Activated CD8-positive, alpha-beta memory T cell treated with anti-CD3 and anti-CD28 coated beads, Interleukin-2, amount 10 ng/mL, durations not matched to agents 7 days and 5 days (primary cell): ENCODE data around the gene VAPA. TPM values are rescaled to one million over a fixed set of nuclear protein-coding genes. Genes with fewer than 3 reads are reported as not detected.

ENCODE experiments used
- ATAC-seq: fragments of 150-1000 bp; cut with Tn5 transposase; one replicate; pipeline ENCODE4 v1.10.0; 2021; ENCODE audit warnings: moderate library complexity
- CTCF ChIA-PET: fragments of 350-600 bp; sonication (Branson Sonifier 250); formaldehyde crosslinking; loops from one replicate; lab custom pipeline; 2021; ENCODE audit warnings: antibody characterized with exemption; lab: Charles Lee
- DNase-seq: peaks from one replicate; pipeline ENCODE4 v3.0.0-alpha.2; 2020
- H3K27ac Mint-ChIP-seq: one replicate; pipeline ENCODE4 v1.8.0; 2021; ENCODE audit warnings: mild to moderate bottlenecking, mixed read lengths
- H3K27me3 Mint-ChIP-seq: one replicate; pipeline ENCODE4 v1.8.0; 2021; ENCODE audit warnings: mixed read lengths
- H3K36me3 Mint-ChIP-seq: one replicate; pipeline ENCODE4 v1.8.0; 2021; ENCODE audit warnings: mild to moderate bottlenecking, mixed read lengths
- H3K4me1 Mint-ChIP-seq: one replicate; pipeline ENCODE4 v1.8.0; 2021; ENCODE audit warnings: mixed read lengths
- H3K4me3 Mint-ChIP-seq: one replicate; pipeline ENCODE4 v1.8.0; 2021; ENCODE audit warnings: mild to moderate bottlenecking, moderate library complexity, mixed read lengths
- H3K9me3 Mint-ChIP-seq: one replicate; pipeline ENCODE4 v1.8.0; 2022; ENCODE audit warnings: low read depth, mixed read lengths
- total RNA-seq, 2 experiments: library from RNA; stranded (reverse); gene quantifications; one replicate each; pipeline ENCODE4 v1.2.3, GENCODE V29; 2021

Gene VAPA
- total RNA-seq, 2 experiments from 2014 or later, result 107 to 134 TPM

GRCh38 chr18:9965711-9966624 lies 52.2 kb downstream of the VAPA start:
- peaks cover 35% of the 10 kb centered on the region for H3K27me3 Mint-ChIP-seq
- no peak for ATAC-seq
- no peaks in the 10 kb centered on the region for H3K9me3 Mint-ChIP-seq
- no peaks in the 10 kb centered on the region for H3K36me3 Mint-ChIP-seq
- H3K4me3 Mint-ChIP-seq, result no peak overlapping the region
- H3K27ac Mint-ChIP-seq, result no peak overlapping the region
- CTCF ChIA-PET, result no interaction called here
- no peak for DNase-seq
- peaks cover 17% of the 10 kb centered on the region for H3K4me1 Mint-ChIP-seq

GRCh38 chr18:9968081-9968848 lies 54.4 kb downstream of the VAPA start:
- Mint-ChIP-seq H3K4me3 (no peak overlapping the region), H3K27ac (no peak overlapping the region), H3K36me3 (no peaks in the 10 kb centered on the region), H3K4me1 (peaks cover 17% of the 10 kb centered on the region), H3K9me3 (no peaks in the 10 kb centered on the region), H3K27me3 (peaks cover 33% of the 10 kb centered on the region)
- ATAC-seq (no peak), DNase-seq (no peak)
- CTCF ChIA-PET, result interaction anchor here (6.4 kb wide), 1 partner anchor 551 kb away, joined by 37 read pairs; no protein-coding TSS in a partner anchor

- H3K36me3 Mint-ChIP-seq, result no peaks in the 10 kb centered on the region
- peaks cover 17% of the 10 kb centered on the region for H3K4me1 Mint-ChIP-seq
- DNase-seq (no peak), ATAC-seq (no peak)
- peaks cover 33% of the 10 kb centered on the region for H3K27me3 Mint-ChIP-seq
- no peak overlapping the region for H3K4me3 Mint-ChIP-seq
- no peak overlapping the region for H3K27ac Mint-ChIP-seq
- CTCF ChIA-PET, result interaction anchor here (6.4 kb wide), 1 partner anchor 550 kb away, joined by 37 read pairs; no protein-coding TSS in a partner anchor
- no peaks in the 10 kb centered on the region for H3K9me3 Mint-ChIP-seq
Observed at GRCh38 chr18:9969247-9969646, 55.4 kb downstream of the VAPA start.

- H3K27ac Mint-ChIP-seq, result no peak overlapping the region
- DNase-seq (peak; percentile 76), ATAC-seq (peak; percentile 51)
- CTCF ChIA-PET, result interaction anchor here (0.7 to 6.4 kb wide), 10 partner anchors 13 to 554 kb away, joined by 3 to 37 read pairs (median 4); no protein-coding TSS in a partner anchor
- H3K4me3 Mint-ChIP-seq, result no peak overlapping the region
- H3K9me3 Mint-ChIP-seq, result peaks cover 2% of the 10 kb centered on the region
- peaks cover 2% of the 10 kb centered on the region for H3K36me3 Mint-ChIP-seq
- peaks cover 12% of the 10 kb centered on the region for H3K4me1 Mint-ChIP-seq
- H3K27me3 Mint-ChIP-seq, result peaks cover 33% of the 10 kb centered on the region
Observed at GRCh38 chr18:9971313-9971920, 57.6 kb downstream of the VAPA start.

- CTCF ChIA-PET, result interaction anchor here (1.3 to 6.4 kb wide), 2 partner anchors 10 to 545 kb away, joined by 4 to 37 read pairs; no protein-coding TSS in a partner anchor
- Mint-ChIP-seq H3K9me3 (peaks cover 2% of the 10 kb centered on the region), H3K27ac (no peak overlapping the region), H3K27me3 (peaks cover 24% of the 10 kb centered on the region), H3K36me3 (peaks cover 2% of the 10 kb centered on the region), H3K4me1 (peaks cover 7% of the 10 kb centered on the region), H3K4me3 (no peak overlapping the region)
- DNase-seq (no peak), ATAC-seq (no peak)
Observed at GRCh38 chr18:9973470-9973869, 59.7 kb downstream of the VAPA start.

GRCh38 chr18:9974279-9974915 lies 60.6 kb downstream of the VAPA start:
- DNase-seq, result no peak

GRCh38 chr18:9975658-9976057 lies 61.8 kb downstream of the VAPA start:
- Mint-ChIP-seq H3K4me3 (no peak overlapping the region), H3K36me3 (peaks cover 2% of the 10 kb centered on the region), H3K27ac (no peak overlapping the region), H3K27me3 (peaks cover 18% of the 10 kb centered on the region), H3K4me1 (no peaks in the 10 kb centered on the region), H3K9me3 (peaks cover 2% of the 10 kb centered on the region)
- ATAC-seq (no peak), DNase-seq (no peak)
- CTCF ChIA-PET, result no interaction called here

More at GRCh38 chr18:9974279-9974915, 60.6 kb downstream of the VAPA start:
- peaks cover 2% of the 10 kb centered on the region for H3K9me3 Mint-ChIP-seq
- no peak overlapping the region for H3K27ac Mint-ChIP-seq
- ATAC-seq, result no peak
- peaks cover under 1% of the 10 kb centered on the region for H3K4me1 Mint-ChIP-seq
- no peak overlapping the region for H3K4me3 Mint-ChIP-seq
- peaks cover 2% of the 10 kb centered on the region for H3K36me3 Mint-ChIP-seq
- CTCF ChIA-PET, result interaction anchor here (1.3 to 6.4 kb wide), 2 partner anchors 9 to 545 kb away, joined by 4 to 37 read pairs; no protein-coding TSS in a partner anchor
- peaks cover 20% of the 10 kb centered on the region for H3K27me3 Mint-ChIP-seq

- H3K27me3 Mint-ChIP-seq, result peaks cover 25% of the 10 kb centered on the region
- no peak for ATAC-seq
- DNase-seq, result no peak
- no peaks in the 10 kb centered on the region for H3K4me1 Mint-ChIP-seq
- no peak overlapping the region for H3K4me3 Mint-ChIP-seq
- H3K36me3 Mint-ChIP-seq, result no peaks in the 10 kb centered on the region
- no peaks in the 10 kb centered on the region for H3K9me3 Mint-ChIP-seq
- no peak overlapping the region for H3K27ac Mint-ChIP-seq
- CTCF ChIA-PET, result no interaction called here
Observed at GRCh38 chr18:9982711-9983110, 68.9 kb downstream of the VAPA start.

GRCh38 chr18:9984080-9984479 lies 70.3 kb downstream of the VAPA start:
- no peak overlapping the region for H3K27ac Mint-ChIP-seq
- H3K36me3 Mint-ChIP-seq, result no peaks in the 10 kb centered on the region
- no peak for DNase-seq
- no peaks in the 10 kb centered on the region for H3K9me3 Mint-ChIP-seq
- ATAC-seq, result no peak
- H3K27me3 Mint-ChIP-seq, result peaks cover 23% of the 10 kb centered on the region
- no peaks in the 10 kb centered on the region for H3K4me1 Mint-ChIP-seq
- H3K4me3 Mint-ChIP-seq, result no peak overlapping the region
- CTCF ChIA-PET, result interaction anchor here (1.5 kb wide), 1 partner anchor 11 kb away, joined by 4 read pairs; no protein-coding TSS in a partner anchor

GRCh38 chr18:9985641-9986040 lies 71.8 kb downstream of the VAPA start:
- ATAC-seq (no peak), DNase-seq (no peak)
- H3K4me1 Mint-ChIP-seq, result no peaks in the 10 kb centered on the region
- H3K36me3 Mint-ChIP-seq, result no peaks in the 10 kb centered on the region
- H3K4me3 Mint-ChIP-seq, result no peak overlapping the region
- peaks cover 9% of the 10 kb centered on the region for H3K27me3 Mint-ChIP-seq
- H3K9me3 Mint-ChIP-seq, result no peaks in the 10 kb centered on the region
- CTCF ChIA-PET, result no interaction called here
- H3K27ac Mint-ChIP-seq, result no peak overlapping the region

- no peak overlapping the region for H3K27ac Mint-ChIP-seq
Observed at GRCh38 chr18:9986156-9986930, 72.5 kb downstream of the VAPA start.

GRCh38 chr18:9987345-9987744 lies 73.5 kb downstream of the VAPA start:
- H3K4me3 Mint-ChIP-seq, result no peak overlapping the region
- H3K27ac Mint-ChIP-seq, result no peak overlapping the region
- H3K27me3 Mint-ChIP-seq, result peaks cover 4% of the 10 kb centered on the region
- no peak for ATAC-seq
- CTCF ChIA-PET, result no interaction called here
- H3K36me3 Mint-ChIP-seq, result no peaks in the 10 kb centered on the region
- no peaks in the 10 kb centered on the region for H3K9me3 Mint-ChIP-seq
- DNase-seq, result no peak
- no peaks in the 10 kb centered on the region for H3K4me1 Mint-ChIP-seq

More at GRCh38 chr18:9986156-9986930, 72.5 kb downstream of the VAPA start:
- ATAC-seq, result no peak
- CTCF ChIA-PET, result no interaction called here
- peaks cover 4% of the 10 kb centered on the region for H3K27me3 Mint-ChIP-seq
- H3K4me1 Mint-ChIP-seq, result no peaks in the 10 kb centered on the region
- DNase-seq, result no peak
- no peak overlapping the region for H3K4me3 Mint-ChIP-seq
- no peaks in the 10 kb centered on the region for H3K36me3 Mint-ChIP-seq
- H3K9me3 Mint-ChIP-seq, result no peaks in the 10 kb centered on the region
